MCF 10A (cell line): ENCODE results near the gene G6PD. TPM values are rescaled to one million over a fixed set of nuclear protein-coding genes. Genes with fewer than 3 reads are reported as not detected.
"Not testable (repeated sequence)": the region's sequence is repeated elsewhere in the genome, so short reads cannot be mapped to it uniquely, and the experiment has no call there.

ENCODE experiments used
- BruUV-seq: library from RNA; stranded (reverse); fragments of 400-500 nt; replicated peaks from 2 replicates; lab custom pipeline; 2021; lab: Mats Ljungman, UMichigan
- CTCF ChIA-PET: fragments of 300-600 bp; sonication (Branson Sonifier 250); formaldehyde crosslinking; extraction: SDS; loops from one replicate; lab custom pipeline; 2021; ENCODE audit warnings: antibody characterized with exemption, inconsistent platforms; lab: Yijun Ruan, JAX
- POLR2A ChIA-PET: fragments of 300-600, 350-650 bp; sonication (Branson Sonifier 250); formaldehyde crosslinking; extraction: SDS; loops from one replicate; lab custom pipeline; 2020; ENCODE audit warnings: antibody characterized with exemption, inconsistent platforms; lab: Yijun Ruan, JAX
- DNase-seq: peaks from one replicate; pipeline ENCODE4 v3.0.0-alpha.2; 2018; ENCODE audit not compliant: unreplicated experiment
- H3K27ac Mint-ChIP-seq: one replicate; pipeline ENCODE4 v1.8.0; 2022; ENCODE audit warnings: mild to moderate bottlenecking, low read depth, mixed read lengths; ENCODE audit not compliant: unreplicated experiment
- H3K27me3 Mint-ChIP-seq: one replicate; pipeline ENCODE4 v1.8.0; 2022; ENCODE audit warnings: mixed read lengths; ENCODE audit not compliant: insufficient read depth, unreplicated experiment
- H3K36me3 Mint-ChIP-seq: one replicate; pipeline ENCODE4 v1.8.0; 2022; ENCODE audit warnings: mild to moderate bottlenecking, moderate library complexity, mixed read lengths; ENCODE audit not compliant: insufficient read depth, unreplicated experiment
- H3K4me1 Mint-ChIP-seq: one replicate; pipeline ENCODE4 v1.8.0; 2022; ENCODE audit warnings: mixed read lengths; ENCODE audit not compliant: insufficient read depth, unreplicated experiment
- H3K4me3 Mint-ChIP-seq: one replicate; pipeline ENCODE4 v1.8.0; 2022; ENCODE audit warnings: mild to moderate bottlenecking, moderate library complexity, mixed read lengths; ENCODE audit not compliant: unreplicated experiment
- H3K9me3 Mint-ChIP-seq: one replicate; pipeline ENCODE4 v1.8.0; 2022; ENCODE audit warnings: mixed read lengths; ENCODE audit not compliant: unreplicated experiment
- intact Hi-C: fragments of 100-400 bp; cut with micrococcal nuclease; formaldehyde crosslinking; loops from 2 replicates; pipeline ENCODE4 v1.14.1; 2022
- total RNA-seq: library from RNA; stranded (reverse); gene quantifications from 2 replicates; pipeline ENCODE4 v1.2.3, GENCODE V29; 2022
- TF ChIP-seq, protein P1 (sequence below): fragments of 200-600 bp; IDR thresholded peaks from one replicate; pipeline ENCODE4 v1.8.0; 2022; ENCODE audit warnings: antibody characterized with exemption, mild to moderate bottlenecking; ENCODE audit not compliant: unreplicated experiment

G6PD gene
- total RNA-seq, 1 experiment from 2014 or later = 49.5 TPM

DNA sequence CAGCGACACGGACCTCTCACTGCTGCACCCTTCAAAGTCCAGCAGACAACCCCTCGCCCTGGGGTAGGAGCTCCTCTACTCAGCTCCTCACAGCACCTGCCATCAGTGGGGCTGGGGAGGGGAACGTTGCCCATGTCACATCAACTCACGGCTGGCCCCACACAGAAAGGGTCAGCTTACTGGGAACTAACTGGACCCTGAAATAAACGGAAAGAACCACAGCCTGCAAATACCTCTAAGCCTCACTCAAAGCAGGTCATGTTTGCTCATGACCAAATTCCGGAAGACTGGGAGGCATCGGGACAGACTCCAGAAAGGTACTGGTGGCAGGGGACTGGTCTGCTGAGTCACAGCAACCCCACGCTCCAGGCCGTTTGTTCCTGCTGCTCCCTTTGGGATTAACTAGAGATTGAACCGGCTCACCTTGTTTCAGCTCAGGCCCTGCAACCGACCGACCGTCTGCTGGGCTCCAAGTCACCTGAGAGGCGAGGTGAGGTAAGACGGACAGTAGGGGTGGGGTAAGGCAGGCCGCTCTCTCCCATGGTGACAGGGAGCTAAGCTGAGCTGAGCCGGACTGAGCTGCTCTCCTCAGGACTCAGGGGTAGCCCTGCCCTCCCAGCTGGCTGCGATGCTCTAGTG, 5.6 kb downstream of the G6PD start:
- Mint-ChIP-seq H3K36me3 (peaks cover 4% of the 10 kb centered on the region), H3K4me1 (peaks cover 24% of the 10 kb centered on the region), H3K27ac (peak overlapping the region; percentile 12), H3K4me3 (peak overlapping the region; percentile 48), H3K9me3 (no peaks in the 10 kb centered on the region), H3K27me3 (no peaks in the 10 kb centered on the region)
- ChIA-PET POLR2A (interaction anchor here (0.7 to 2.1 kb wide), 9 partner anchors 14 to 264 kb away, joined by 3 to 11 read pairs (median 5); partner anchors contain the start of genes MPP1, RPL10 and SLC10A3), CTCF (interaction anchor here (0.6 to 1.6 kb wide), 8 partner anchors 13 to 531 kb away, joined by 3 to 8 read pairs (median 4); no protein-coding TSS in a partner anchor)
- DNase-seq = peak; percentile 84
- TF ChIP-seq, protein P1, sequence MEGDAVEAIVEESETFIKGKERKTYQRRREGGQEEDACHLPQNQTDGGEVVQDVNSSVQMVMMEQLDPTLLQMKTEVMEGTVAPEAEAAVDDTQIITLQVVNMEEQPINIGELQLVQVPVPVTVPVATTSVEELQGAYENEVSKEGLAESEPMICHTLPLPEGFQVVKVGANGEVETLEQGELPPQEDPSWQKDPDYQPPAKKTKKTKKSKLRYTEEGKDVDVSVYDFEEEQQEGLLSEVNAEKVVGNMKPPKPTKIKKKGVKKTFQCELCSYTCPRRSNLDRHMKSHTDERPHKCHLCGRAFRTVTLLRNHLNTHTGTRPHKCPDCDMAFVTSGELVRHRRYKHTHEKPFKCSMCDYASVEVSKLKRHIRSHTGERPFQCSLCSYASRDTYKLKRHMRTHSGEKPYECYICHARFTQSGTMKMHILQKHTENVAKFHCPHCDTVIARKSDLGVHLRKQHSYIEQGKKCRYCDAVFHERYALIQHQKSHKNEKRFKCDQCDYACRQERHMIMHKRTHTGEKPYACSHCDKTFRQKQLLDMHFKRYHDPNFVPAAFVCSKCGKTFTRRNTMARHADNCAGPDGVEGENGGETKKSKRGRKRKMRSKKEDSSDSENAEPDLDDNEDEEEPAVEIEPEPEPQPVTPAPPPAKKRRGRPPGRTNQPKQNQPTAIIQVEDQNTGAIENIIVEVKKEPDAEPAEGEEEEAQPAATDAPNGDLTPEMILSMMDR = no peak
- BruUV-seq = no TSS peak
- intact Hi-C loops = no loop called here

DNA sequence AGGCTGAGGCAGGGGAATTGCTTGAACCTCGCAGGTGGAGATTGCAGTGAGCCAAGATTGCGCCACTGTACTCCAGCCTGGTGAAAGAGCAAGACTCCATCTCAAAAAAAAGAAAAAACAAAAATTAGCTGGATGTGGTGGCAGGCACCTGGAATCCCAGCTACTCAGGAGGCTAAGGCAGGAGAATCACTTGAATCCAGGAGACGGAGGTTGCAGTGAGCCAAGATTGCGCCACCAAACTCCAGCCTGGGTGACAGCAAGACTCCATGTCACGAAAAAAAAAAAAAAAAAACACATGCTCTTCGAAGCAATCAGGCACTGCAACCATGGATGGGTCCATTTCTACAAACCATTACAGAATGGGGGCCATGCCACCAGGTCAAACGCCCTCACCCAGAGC, 6.3 kb downstream of the G6PD start:
- intact Hi-C loops, H3K9me3 Mint-ChIP-seq, H3K27me3 Mint-ChIP-seq, DNase-seq, H3K4me3 Mint-ChIP-seq, H3K36me3 Mint-ChIP-seq, BruUV-seq, H3K27ac Mint-ChIP-seq: not testable (repeated sequence)
- ChIA-PET POLR2A (interaction anchor here (0.6 to 2.1 kb wide), 4 partner anchors 13 to 437 kb away, joined by 3 to 11 read pairs (median 7); partner anchors contain the start of genes RPL10 and SLC10A3), CTCF (interaction anchor here (0.6 to 1.6 kb wide), 3 partner anchors 44 to 489 kb away, joined by 3 to 8 read pairs (median 4); no protein-coding TSS in a partner anchor)
- peaks cover 24% of the 10 kb centered on the region for H3K4me1 Mint-ChIP-seq

DNA sequence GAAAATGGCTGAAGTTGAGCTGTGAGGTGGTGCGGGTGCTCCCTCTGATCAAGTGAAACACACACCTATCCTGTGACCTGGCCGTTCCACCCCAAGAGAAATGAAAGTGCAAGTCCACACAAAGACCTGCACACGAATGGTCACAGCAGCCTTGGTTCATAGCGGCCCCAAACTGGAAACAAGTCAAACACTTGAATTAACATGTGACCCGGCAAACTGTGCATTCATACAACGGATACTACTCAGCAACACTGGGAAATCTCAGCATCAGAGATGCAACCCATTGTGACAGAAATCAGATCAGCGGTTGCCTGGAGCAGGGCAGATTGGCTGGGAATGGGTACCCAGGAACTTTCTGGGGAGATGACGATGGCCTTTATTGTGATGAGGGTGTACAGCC, 7.6 kb downstream of the G6PD start:
- DNase-seq = no peak
- POLR2A ChIA-PET = interaction anchor here (1.5 kb wide), 1 partner anchor 125 kb away, joined by 4 read pairs; no protein-coding TSS in a partner anchor
- CTCF ChIA-PET = interaction anchor here (0.6 to 1.6 kb wide), 2 partner anchors 166 to 1884 kb away, joined by 3 to 8 read pairs; no protein-coding TSS in a partner anchor
- H3K9me3 Mint-ChIP-seq = no peaks in the 10 kb centered on the region
- H3K4me3 Mint-ChIP-seq = no peak overlapping the region
- peaks cover 16% of the 10 kb centered on the region for H3K36me3 Mint-ChIP-seq
- H3K27me3 Mint-ChIP-seq = no peaks in the 10 kb centered on the region
- H3K4me1 Mint-ChIP-seq = peaks cover 24% of the 10 kb centered on the region
- TF ChIP-seq, protein P1 = no peak
- intact Hi-C loops = no loop called here
- H3K27ac Mint-ChIP-seq = no peak overlapping the region
- no TSS peak for BruUV-seq

DNA sequence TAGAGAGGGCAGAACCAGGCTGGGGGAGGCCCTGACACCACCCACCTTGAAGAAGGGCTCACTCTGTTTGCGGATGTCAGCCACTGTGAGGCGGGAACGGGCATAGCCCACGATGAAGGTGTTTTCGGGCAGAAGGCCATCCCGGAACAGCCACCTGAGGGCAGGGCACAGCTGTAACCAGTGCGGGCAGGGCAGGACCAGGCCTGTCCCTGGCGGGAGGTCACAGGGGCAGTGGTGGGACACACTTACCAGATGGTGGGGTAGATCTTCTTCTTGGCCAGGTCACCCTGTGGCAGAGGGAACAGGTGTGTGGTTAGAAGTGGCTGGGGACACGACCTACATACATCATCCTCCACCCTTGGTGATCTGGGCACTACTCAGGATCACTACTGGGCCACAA, 10.8 kb downstream of the G6PD start:
- H3K4me3 Mint-ChIP-seq = no peak overlapping the region
- H3K4me1 Mint-ChIP-seq = peaks cover 4% of the 10 kb centered on the region
- no peaks in the 10 kb centered on the region for H3K27me3 Mint-ChIP-seq
- ChIA-PET CTCF (interaction anchor here (0.6 to 6.3 kb wide), 11 partner anchors 8 to 1573 kb away, joined by 3 to 54 read pairs (median 3); partner anchors contain the start of gene FLNA), POLR2A (interaction anchor here (0.6 kb wide), 1 partner anchor 124 kb away, joined by 3 read pairs; no protein-coding TSS in a partner anchor)
- H3K27ac Mint-ChIP-seq = peak overlapping the region; percentile 35
- H3K36me3 Mint-ChIP-seq = peaks cover 18% of the 10 kb centered on the region
- intact Hi-C loops = loop anchor here (1.0 kb wide), 1 partner anchor 1577 kb away; no protein-coding TSS in a partner anchor
- TF ChIP-seq, protein P1 = no peak
- no TSS peak for BruUV-seq
- H3K9me3 Mint-ChIP-seq = no peaks in the 10 kb centered on the region
- no peak for DNase-seq
